OCI-LY7 (cell line): Measurements from ENCODE around the gene MRPL47. TPM values are rescaled to one million over a fixed set of nuclear protein-coding genes. Genes with fewer than 3 reads are reported as not detected.

Experiments used
- BruUV-seq: library from RNA; stranded (reverse); fragments of 400-500 nt; replicated peaks from 2 replicates; lab custom pipeline; 2021; lab: Mats Ljungman, UMichigan
- CTCF ChIA-PET: fragments of 300-600 bp; sonication (Branson Sonifier 250); formaldehyde crosslinking; loops from one replicate; lab custom pipeline; 2022; ENCODE audit warnings: antibody characterized with exemption; ENCODE audit not compliant: unreplicated experiment; lab: Charles Lee
- POLR2A ChIA-PET: fragments of 300-600 bp; sonication (Branson Sonifier 250); formaldehyde crosslinking; loops from one replicate; lab custom pipeline; 2022; ENCODE audit warnings: antibody characterized with exemption; lab: Charles Lee
- DNase-seq: peaks from one replicate; pipeline ENCODE4 v3.0.0-alpha.2; 2015; ENCODE audit warnings: low spot score
- H2AFZ ChIP-seq: fragments of 200-600 bp; sonication (generic), shearing (Covaris generic); 2 replicates; pipeline ENCODE4 v1.6.1; 2014; ENCODE audit warnings: mild to moderate bottlenecking, antibody characterized with exemption, low read length, moderate library complexity
- H3K27ac ChIP-seq: fragments of 200-600 bp; sonication (generic); 2 replicates; pipeline ENCODE4 v1.5.1; 2014; ENCODE audit warnings: mixed run types, low read depth, mild to moderate bottlenecking, moderate library complexity, low read length, inconsistent platforms; ENCODE audit not compliant: poor library complexity, severe bottlenecking
- H3K36me3 ChIP-seq: fragments of 200-600 bp; sonication (generic); 2 replicates; pipeline ENCODE4 v1.6.1; 2014; ENCODE audit warnings: mild to moderate bottlenecking, antibody characterized with exemption, low read length, moderate library complexity, mixed read lengths; ENCODE audit not compliant: insufficient read depth
- H3K4me1 ChIP-seq: fragments of 200-600 bp; sonication (generic); 2 replicates; pipeline ENCODE4 v1.5.1; 2014; ENCODE audit warnings: mild to moderate bottlenecking, low read length; ENCODE audit not compliant: insufficient read depth, poor library complexity, severe bottlenecking
- H3K4me2 ChIP-seq: fragments of 200-600 bp; sonication (generic); 2 replicates; pipeline ENCODE4 v1.6.1; 2014; ENCODE audit warnings: mild to moderate bottlenecking, low read length
- H3K4me3 ChIP-seq: fragments of 200-600 bp; sonication (generic); 2 replicates; pipeline ENCODE4 v1.5.1; 2014; ENCODE audit warnings: mild to moderate bottlenecking, low read depth, low read length; ENCODE audit not compliant: poor library complexity, severe bottlenecking
- H3K79me2 ChIP-seq: fragments of 200-600 bp; sonication (generic); 2 replicates; pipeline ENCODE4 v1.6.1; 2016; ENCODE audit warnings: low read depth, mild to moderate bottlenecking, low read length, moderate library complexity, mixed read lengths; ENCODE audit not compliant: insufficient read depth
- H3K9me2 ChIP-seq: fragments of 200-600 bp; sonication (generic); 2 replicates; pipeline ENCODE4 v1.6.1; 2016; ENCODE audit warnings: mild to moderate bottlenecking, low read length, mixed read lengths; ENCODE audit not compliant: insufficient read depth
- H3K9me3 ChIP-seq: fragments of 200-600 bp; sonication (generic); 2 replicates; pipeline ENCODE4 v1.6.1; 2014; ENCODE audit warnings: mild to moderate bottlenecking, mixed run types, low read length, mixed read lengths
- H4K20me1 ChIP-seq: fragments of 200-600 bp; sonication (generic); 2 replicates; pipeline ENCODE4 v1.6.1; 2014; ENCODE audit warnings: mild to moderate bottlenecking, antibody characterized with exemption, low read length, moderate library complexity, mixed read lengths; ENCODE audit not compliant: insufficient read depth
- EZH2phosphoT487 ChIP-seq: fragments of 200-600 bp; sonication (generic); IDR thresholded peaks from 2 replicates; pipeline ENCODE4 v1.6.1; 2018; ENCODE audit warnings: low read depth, borderline replicate concordance, mild to moderate bottlenecking, mixed run types, antibody characterized with exemption, low read length, moderate library complexity, mixed read lengths
- intact Hi-C: fragments of 100-400 bp; cut with micrococcal nuclease; formaldehyde crosslinking; loops from one replicate; pipeline ENCODE4 v1.10.0; 2022; ENCODE audit not compliant: unreplicated experiment
- total RNA-seq, 2 experiments: library from RNA; depleted of rRNA in 1 of 2; stranded (reverse); fragments of >200 nt in 1 of 2; shearing (Covaris generic) in 1 of 2; gene quantifications; 2 replicates each; pipeline ENCODE4 v1.2.3, GENCODE V29; 2014 to 2022
- TF ChIP-seq, protein P1 (sequence below): fragments of 200-600 bp; sonication (generic); conservative IDR thresholded peaks from 2 replicates; pipeline ENCODE4 v1.5.1; 2014; ENCODE audit warnings: mild to moderate bottlenecking, antibody characterized with exemption, low read length, moderate library complexity, mixed read lengths

MRPL47 gene
- total RNA-seq, 2 experiments from 2014 or later, result 25.9 to 47.2 TPM

DNA sequence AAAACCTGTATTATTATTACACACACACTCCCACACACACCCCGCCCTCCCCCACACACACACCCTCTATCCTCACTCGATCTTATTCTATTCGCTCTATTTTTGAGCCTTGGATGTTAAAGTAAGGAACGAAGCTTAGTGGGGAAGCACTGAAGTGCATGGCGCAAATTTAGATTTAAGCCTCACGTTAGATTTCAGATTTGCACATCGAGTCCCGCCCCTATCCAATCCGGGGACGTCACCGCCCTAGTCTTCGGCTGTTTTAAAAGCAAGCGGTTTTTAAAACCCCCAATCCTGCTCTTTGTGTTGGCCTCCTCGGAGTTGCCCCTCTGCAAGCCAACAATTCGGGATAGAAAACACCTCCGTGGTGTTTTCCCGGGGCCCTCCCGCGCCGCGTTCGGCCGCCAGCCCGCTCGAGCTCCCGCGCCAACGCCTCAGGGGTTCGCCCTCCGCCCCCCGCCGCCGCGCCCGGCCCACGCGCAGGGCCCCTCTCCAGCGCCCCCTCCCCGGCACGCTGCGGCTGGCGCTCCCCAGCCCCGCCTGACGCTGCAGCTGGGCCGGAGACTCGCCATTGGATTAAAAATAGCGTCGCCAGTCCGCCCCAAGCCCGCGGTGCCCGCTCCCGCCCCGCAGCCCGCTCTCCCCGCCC, 48.1 kb upstream of the MRPL47 start, which contains the start of gene USP13:
USP13 (plus strand) TSS at position 594 of the 649 bp plus-strand sequence. CDS start 186 bp downstream, outside the sequence.
- intact Hi-C loops, result loop anchor here (2.0 to 5.0 kb wide), 7 partner anchors 48 to 950 kb away; partner anchors contain the start of genes ACTL6A, MFN1, MRPL47 and NDUFB5
- Histone ChIP-seq H3K4me3 (peak within 1 kb of the TSS; percentile 96), H3K4me2 (peak within 1 kb of the TSS; percentile 97), H3K27ac (peak within 1 kb of the TSS; percentile 81), H3K9me2 (no peaks in the 10 kb centered on the region), H4K20me1 (peaks cover 26% of the 10 kb centered on the region), H3K79me2 (peaks cover 42% of the 10 kb centered on the region), H2AFZ (peak within 1 kb of the TSS; percentile 81; the same call in 1 of the 2 replicates), H3K9me3 (no peaks in the 10 kb centered on the region; the same call in 1 of the 2 replicates), H3K4me1 (peaks cover 31% of the 10 kb centered on the region), H3K36me3 (peaks cover 30% of the 10 kb centered on the region)
- TF ChIP-seq, protein P1, sequence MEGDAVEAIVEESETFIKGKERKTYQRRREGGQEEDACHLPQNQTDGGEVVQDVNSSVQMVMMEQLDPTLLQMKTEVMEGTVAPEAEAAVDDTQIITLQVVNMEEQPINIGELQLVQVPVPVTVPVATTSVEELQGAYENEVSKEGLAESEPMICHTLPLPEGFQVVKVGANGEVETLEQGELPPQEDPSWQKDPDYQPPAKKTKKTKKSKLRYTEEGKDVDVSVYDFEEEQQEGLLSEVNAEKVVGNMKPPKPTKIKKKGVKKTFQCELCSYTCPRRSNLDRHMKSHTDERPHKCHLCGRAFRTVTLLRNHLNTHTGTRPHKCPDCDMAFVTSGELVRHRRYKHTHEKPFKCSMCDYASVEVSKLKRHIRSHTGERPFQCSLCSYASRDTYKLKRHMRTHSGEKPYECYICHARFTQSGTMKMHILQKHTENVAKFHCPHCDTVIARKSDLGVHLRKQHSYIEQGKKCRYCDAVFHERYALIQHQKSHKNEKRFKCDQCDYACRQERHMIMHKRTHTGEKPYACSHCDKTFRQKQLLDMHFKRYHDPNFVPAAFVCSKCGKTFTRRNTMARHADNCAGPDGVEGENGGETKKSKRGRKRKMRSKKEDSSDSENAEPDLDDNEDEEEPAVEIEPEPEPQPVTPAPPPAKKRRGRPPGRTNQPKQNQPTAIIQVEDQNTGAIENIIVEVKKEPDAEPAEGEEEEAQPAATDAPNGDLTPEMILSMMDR, result 0 out of 2 replicates have a peak, but pooled peaks have one; percentile 7
- no peak for TF ChIP-seq EZH2phosphoT487
- no TSS peak for BruUV-seq
- ChIA-PET CTCF (interaction anchor here (0.6 to 1.2 kb wide), 3 partner anchors 9 to 117 kb away, joined by 3 to 6 read pairs (median 3); no protein-coding TSS in a partner anchor), POLR2A (interaction anchor here (0.9 to 1.3 kb wide), 5 partner anchors 8 to 52 kb away, joined by 3 to 6 read pairs (median 4); no protein-coding TSS in a partner anchor)
- DNase-seq, result peak; percentile 91

DNA sequence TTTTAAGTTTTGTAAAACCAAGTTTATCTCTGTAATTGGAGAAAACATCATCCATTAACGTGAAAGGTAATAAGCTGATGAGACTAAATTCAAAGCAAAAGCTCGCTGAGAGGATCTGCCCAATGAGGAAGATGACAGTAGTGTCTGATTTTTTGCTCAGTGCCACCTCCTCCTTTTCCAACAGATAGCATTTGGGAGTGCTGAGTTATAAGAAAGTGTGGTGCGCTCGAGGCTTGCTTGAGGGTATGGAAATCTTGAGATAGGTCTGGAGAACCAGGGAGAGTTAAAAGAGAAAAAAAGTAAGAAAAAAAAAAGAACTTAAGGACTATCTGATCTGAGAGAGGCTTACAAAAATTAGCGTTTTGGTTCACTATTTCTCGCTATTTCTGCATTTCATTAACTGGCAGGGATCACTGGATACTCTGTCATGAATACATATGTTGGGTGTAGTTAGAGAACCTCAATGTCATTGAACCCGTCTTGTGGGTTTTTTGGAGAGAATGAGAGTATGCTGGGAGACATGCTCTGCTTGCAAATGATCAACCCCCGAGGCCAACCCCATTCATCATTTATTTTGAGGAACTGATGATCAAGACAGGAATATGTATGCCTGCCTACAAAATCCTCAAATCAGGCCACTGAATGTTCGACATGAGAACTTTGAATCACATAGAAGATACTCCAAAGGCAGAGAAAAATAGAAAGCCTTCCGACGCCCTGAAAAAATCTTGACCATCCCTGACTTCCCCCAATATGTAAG, 47.4 kb upstream of the MRPL47 start:
- TSS peak; percentile 94 for BruUV-seq
- H3K4me2 ChIP-seq, result peak overlapping the region; percentile 79
- intact Hi-C loops, result loop anchor here (2.0 to 5.0 kb wide), 7 partner anchors 47 to 950 kb away; partner anchors contain the start of genes ACTL6A, MFN1, MRPL47 and NDUFB5
- peaks cover 27% of the 10 kb centered on the region for H3K36me3 ChIP-seq
- peaks cover 35% of the 10 kb centered on the region for H3K79me2 ChIP-seq
- peak overlapping the region; percentile 81 for H3K27ac ChIP-seq
- H3K9me2 ChIP-seq, result no peaks in the 10 kb centered on the region
- ChIA-PET CTCF (interaction anchor here (1.2 kb wide), 1 partner anchor 9 kb away, joined by 3 read pairs; no protein-coding TSS in a partner anchor), POLR2A (interaction anchor here (0.7 to 1.3 kb wide), 7 partner anchors 8 to 636 kb away, joined by 3 to 6 read pairs (median 3); partner anchors contain the start of gene NDUFB5)
- peak overlapping the region; percentile 81; the same call in 1 of the 2 replicates for H2AFZ ChIP-seq
- H3K9me3 ChIP-seq, result no peaks in the 10 kb centered on the region; the same call in 1 of the 2 replicates
- peaks cover 25% of the 10 kb centered on the region for H4K20me1 ChIP-seq
- TF ChIP-seq, protein P1, result no peak
- no peak for TF ChIP-seq EZH2phosphoT487
- peak; percentile 35 for DNase-seq
- H3K4me1 ChIP-seq, result peaks cover 31% of the 10 kb centered on the region
- peak overlapping the region; percentile 96 for H3K4me3 ChIP-seq
